GM12864 (cell line): ENCODE results near the gene ZNF211.
A peak's percentile ranks its signal among the peaks of the same experiment; 100 is the strongest.

ENCODE experiments used
- DNase-seq: peaks from one replicate; pipeline ENCODE4 v3.0.0-alpha.2; 2011; ENCODE audit warnings: low read depth
- H3K4me3 ChIP-seq: 2 replicates; pipeline ENCODE4 v1.5.1; 2011; ENCODE audit warnings: mild to moderate bottlenecking, low read depth, low read length, control low read depth
- TF ChIP-seq, protein P1 (sequence below): IDR thresholded peaks from 2 replicates; pipeline ENCODE4 v1.5.1; 2011; ENCODE audit warnings: low read depth, mild to moderate bottlenecking, moderate library complexity, low read length, control low read depth, inconsistent platforms; ENCODE audit errors: missing control alignments

ZNF211 gene

DNA sequence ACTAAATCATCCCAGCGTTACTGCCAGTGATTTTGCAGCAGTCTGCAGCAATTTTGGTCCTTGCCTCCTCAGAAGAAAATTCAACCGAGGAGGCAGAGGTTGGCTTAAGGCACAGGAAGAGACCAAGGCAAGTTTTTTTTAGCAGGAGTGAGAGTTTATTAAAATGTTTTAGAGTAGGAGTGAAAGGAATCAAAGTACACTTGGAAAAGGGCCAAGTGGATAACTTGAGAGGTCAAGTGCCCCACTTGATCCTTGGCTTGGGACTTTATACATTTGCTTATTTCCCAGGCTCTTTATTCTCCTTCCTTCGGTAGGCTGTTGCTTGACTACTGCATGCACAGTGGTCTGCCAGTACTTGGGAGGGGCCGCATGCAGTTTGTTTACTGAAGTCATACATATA, 21.9 kb upstream of the ZNF211 start:
- H3K4me3 ChIP-seq, result no peak overlapping the region
- TF ChIP-seq, protein P1, sequence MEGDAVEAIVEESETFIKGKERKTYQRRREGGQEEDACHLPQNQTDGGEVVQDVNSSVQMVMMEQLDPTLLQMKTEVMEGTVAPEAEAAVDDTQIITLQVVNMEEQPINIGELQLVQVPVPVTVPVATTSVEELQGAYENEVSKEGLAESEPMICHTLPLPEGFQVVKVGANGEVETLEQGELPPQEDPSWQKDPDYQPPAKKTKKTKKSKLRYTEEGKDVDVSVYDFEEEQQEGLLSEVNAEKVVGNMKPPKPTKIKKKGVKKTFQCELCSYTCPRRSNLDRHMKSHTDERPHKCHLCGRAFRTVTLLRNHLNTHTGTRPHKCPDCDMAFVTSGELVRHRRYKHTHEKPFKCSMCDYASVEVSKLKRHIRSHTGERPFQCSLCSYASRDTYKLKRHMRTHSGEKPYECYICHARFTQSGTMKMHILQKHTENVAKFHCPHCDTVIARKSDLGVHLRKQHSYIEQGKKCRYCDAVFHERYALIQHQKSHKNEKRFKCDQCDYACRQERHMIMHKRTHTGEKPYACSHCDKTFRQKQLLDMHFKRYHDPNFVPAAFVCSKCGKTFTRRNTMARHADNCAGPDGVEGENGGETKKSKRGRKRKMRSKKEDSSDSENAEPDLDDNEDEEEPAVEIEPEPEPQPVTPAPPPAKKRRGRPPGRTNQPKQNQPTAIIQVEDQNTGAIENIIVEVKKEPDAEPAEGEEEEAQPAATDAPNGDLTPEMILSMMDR, result no peak
- DNase-seq, result no peak

DNA sequence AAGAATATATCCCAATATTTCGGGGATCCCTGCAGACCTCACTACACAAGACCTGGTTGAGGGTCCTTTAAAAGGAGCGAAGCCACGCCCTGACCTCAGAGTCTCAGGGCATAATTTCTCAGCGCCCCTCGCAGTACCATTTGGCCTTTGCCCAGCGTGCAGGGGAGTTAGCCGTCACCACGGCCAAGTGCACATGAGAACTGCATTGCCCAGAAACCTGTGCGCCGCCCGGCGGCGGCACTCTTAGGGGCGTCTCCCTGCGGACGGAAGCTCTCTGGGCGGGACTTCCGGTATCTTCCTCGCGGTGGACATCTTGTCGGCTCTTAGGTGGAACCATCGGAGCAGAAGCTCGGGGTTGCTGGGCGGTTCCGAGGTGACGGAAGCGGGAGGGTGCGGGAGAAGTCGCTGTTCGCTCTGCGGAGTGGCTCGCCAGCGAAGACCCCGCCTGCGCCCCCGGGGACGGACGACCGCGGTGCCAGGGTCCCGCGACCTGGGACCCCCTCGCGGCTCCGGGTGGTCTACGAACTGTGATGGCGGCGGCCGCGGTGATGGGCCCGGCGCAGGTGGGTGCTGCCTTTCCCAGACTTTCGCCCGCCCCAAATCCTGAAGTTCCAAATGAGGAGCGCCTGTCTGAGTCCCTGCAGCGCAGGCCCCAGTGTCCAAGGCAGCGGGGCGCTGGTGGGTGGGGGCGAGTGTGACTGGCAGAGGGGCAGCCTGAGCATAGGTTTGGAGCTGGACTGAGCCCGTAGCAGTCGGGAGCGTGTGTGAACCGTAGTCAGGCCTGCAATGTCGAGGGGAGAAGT, 18.8 kb upstream of the ZNF211 start, which contains the start of gene ZNF134:
Gene ZNF134 (plus strand): TSS at position 302 of the 803 bp plus-strand sequence. CDS start 5,227 bp downstream, outside the sequence.
- peak; percentile 83 for DNase-seq
- H3K4me3 ChIP-seq, result peak within 1 kb of the TSS; percentile 59
- TF ChIP-seq, protein P1, result peak; percentile 16

DNA sequence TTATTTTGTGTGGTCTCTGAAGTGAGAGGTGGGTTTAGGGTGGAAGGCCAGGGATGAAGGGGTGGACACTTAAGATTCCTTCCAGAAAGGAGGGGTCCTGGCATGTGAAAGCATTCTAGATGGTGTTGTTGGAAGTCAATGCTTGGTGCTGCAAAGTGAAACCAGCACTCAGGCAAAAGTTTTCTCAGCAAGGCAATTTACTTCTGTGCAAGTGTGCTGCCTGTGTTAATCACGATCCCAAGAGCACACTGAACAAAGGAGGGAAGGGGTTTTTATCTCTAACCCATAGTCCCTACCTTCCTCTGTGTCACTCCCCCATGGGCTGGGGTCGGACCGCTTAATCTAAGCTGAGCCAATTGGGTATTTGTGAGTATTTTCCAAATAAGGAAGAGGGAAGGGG, 17.6 kb upstream of the ZNF211 start:
- no peak overlapping the region for H3K4me3 ChIP-seq
- DNase-seq, result no peak
- TF ChIP-seq, protein P1, result no peak

DNA sequence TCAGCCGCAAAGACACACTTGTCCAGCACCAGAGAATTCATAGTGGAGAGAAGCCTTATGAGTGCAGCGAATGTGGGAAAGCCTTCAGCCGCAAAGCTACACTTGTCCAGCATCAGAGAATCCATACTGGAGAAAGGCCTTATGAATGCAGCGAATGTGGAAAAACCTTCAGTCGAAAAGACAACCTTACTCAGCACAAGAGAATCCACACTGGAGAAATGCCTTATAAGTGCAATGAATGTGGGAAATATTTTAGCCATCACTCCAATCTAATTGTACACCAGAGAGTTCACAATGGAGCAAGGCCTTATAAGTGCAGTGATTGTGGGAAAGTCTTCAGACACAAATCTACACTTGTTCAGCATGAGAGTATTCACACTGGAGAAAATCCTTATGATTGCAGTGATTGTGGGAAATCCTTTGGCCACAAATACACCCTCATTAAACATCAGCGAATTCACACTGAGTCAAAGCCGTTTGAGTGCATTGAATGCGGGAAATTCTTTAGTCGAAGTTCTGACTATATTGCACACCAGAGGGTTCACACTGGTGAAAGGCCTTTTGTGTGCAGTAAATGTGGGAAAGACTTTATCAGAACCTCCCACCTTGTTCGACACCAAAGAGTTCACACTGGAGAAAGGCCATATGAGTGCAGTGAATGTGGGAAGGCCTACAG, 12.2 kb upstream of the ZNF211 start:
- no peak for DNase-seq
- TF ChIP-seq, protein P1, result no peak
- H3K4me3 ChIP-seq, result no peak overlapping the region

DNA sequence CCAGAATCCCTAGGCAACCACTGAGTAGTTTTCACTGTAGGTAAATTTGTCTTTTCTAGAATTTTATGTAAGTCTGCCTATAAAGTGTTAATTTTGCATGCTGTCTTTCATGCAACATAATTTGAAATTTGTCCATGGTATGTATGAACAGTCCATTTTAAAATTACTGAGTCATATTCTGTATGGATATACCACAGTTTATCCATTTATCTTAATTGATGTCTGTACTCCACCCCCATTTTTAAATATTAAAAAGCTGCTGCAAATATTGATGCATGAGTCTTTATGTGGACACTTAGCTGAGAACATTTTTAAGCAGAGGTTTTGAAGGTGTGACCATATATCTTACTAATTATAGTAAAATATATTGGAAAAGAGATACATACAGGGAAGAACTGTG, 9.9 kb upstream of the ZNF211 start:
- TF ChIP-seq, protein P1, result no peak
- no peak overlapping the region for H3K4me3 ChIP-seq
- DNase-seq, result no peak

DNA sequence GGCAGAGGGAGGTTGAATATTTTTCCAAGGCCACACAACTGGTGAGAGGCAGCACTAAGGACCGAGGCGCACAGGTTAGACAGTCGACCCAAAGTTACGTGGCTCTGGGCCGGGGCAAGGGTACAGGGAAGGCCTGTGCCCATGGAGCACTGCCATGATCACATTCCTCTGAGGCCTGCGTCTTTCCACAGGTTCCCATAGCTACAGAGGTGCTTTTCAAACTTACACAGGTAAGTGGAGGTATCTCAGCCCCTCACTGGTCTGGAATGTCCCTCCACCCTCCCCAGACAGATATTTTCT, 814 bp downstream of the ZNF211 start:
- H3K4me3 ChIP-seq, result peak overlapping the region; percentile 60
- TF ChIP-seq, protein P1, result no peak
- DNase-seq, result no peak
